HepG2 (cell line): ENCODE results near the gene ADARB2. TPM values are rescaled to one million over a fixed set of nuclear protein-coding genes. Genes with fewer than 3 reads are reported as not detected.

Experiments used
- ATAC-seq: fragments of 200-7000 bp; cut with Tn5 transposase; 3 replicates; pipeline ENCODE4 v1.9.1; 2020; ENCODE audit warnings: mild to moderate bottlenecking, moderate library complexity
- BruUV-seq: library from RNA; stranded (reverse); fragments of 400-500 nt; replicated peaks from 2 replicates; lab custom pipeline; 2021; lab: Mats Ljungman, UMichigan
- CTCF ChIA-PET: fragments of 300-600 bp; formaldehyde crosslinking; extraction: SDS; loops from one replicate; lab custom pipeline; 2021; ENCODE audit warnings: low total read pairs, inconsistent platforms, low intra/inter-chr PET ratio; lab: Yijun Ruan, JAX
- POLR2A ChIA-PET: fragments of 350-600 bp; sonication (Branson Sonifier 250); formaldehyde crosslinking; loops from one replicate; lab custom pipeline; 2020; ENCODE audit warnings: antibody characterized with exemption, inconsistent platforms; lab: Yijun Ruan, JAX
- DNase-seq: peaks from one replicate; pipeline ENCODE4 v3.0.0-alpha.2; 2015; ENCODE audit warnings: low spot score
- FAIRE-seq: peaks from 3 replicates; lab custom pipeline; 2011; peaks lifted over from hg19 to GRCh38; lab: Jason Lieb, UNC
- H2AFZ ChIP-seq: one replicate; pipeline ENCODE4 v1.6.1; 2011; ENCODE audit warnings: low read length, inconsistent platforms
- H3K27ac ChIP-seq: fragments of 300-600 bp; 3 replicates; pipeline ENCODE4 v1.8.0; 2011; ENCODE audit warnings: mixed run types, mild to moderate bottlenecking, mixed read lengths, low read length, inconsistent platforms; ENCODE audit not compliant: insufficient read depth; ENCODE audit errors: extremely low read length
- H3K27me3 ChIP-seq, 2 experiments: fragments of 200-600 bp in 1 of 2; 2 replicates in 1 of 2; 3 replicates in 1 of 2; pipeline versions ENCODE4 v1.6.0 to v1.8.0; 2011; ENCODE audit warnings: low read length in 2 of 2, mild to moderate bottlenecking in 2 of 2, moderate library complexity in 2 of 2, inconsistent platforms in 1 of 2; ENCODE audit not compliant: insufficient read depth in 2 of 2, control insufficient read depth in 1 of 2
- H3K36me3 ChIP-seq, 2 experiments: fragments of 200-600 bp in 1 of 2; replicated peaks in 1 of 2; 2 replicates in 1 of 2; 3 replicates in 1 of 2; pipeline versions ENCODE4 v1.5.1 to v1.8.0; 2011; ENCODE audit warnings: low read length in 2 of 2, inconsistent platforms in 1 of 2; ENCODE audit not compliant: insufficient read depth in 2 of 2, control insufficient read depth in 1 of 2
- H3K4me1 ChIP-seq: 2 replicates; pipeline ENCODE4 v1.5.1; 2012; ENCODE audit warnings: low read length, inconsistent platforms; ENCODE audit not compliant: insufficient read depth
- H3K4me2 ChIP-seq: 2 replicates; pipeline ENCODE4 v1.6.0; 2011; ENCODE audit warnings: low read depth, low read length, inconsistent platforms
- H3K4me3 ChIP-seq, 3 experiments: fragments of 200-600 bp in 1 of 3; sonication (generic), shearing (Covaris generic) in 1 of 3; replicated peaks in 1 of 3; 2 replicates each; pipeline ENCODE4 v1.5.1; 2011 to 2016; ENCODE audit warnings: low read length in 3 of 3, inconsistent platforms in 2 of 3, low read depth in 2 of 3, mild to moderate bottlenecking in 2 of 3, control low read depth in 1 of 3, mixed read lengths in 1 of 3; ENCODE audit not compliant: insufficient read depth in 1 of 3
- H3K79me2 ChIP-seq: one replicate; pipeline ENCODE4 v1.6.1; 2011; ENCODE audit warnings: low read length, inconsistent platforms; ENCODE audit not compliant: insufficient read depth
- H3K9ac ChIP-seq: 2 replicates; pipeline ENCODE4 v1.6.0; 2011; ENCODE audit warnings: mild to moderate bottlenecking, low read depth, low read length, inconsistent platforms; ENCODE audit not compliant: insufficient read depth
- H3K9me3 ChIP-seq: 2 replicates; pipeline ENCODE4 v1.5.1; 2012; ENCODE audit warnings: mild to moderate bottlenecking, low read length
- H4K20me1 ChIP-seq: 2 replicates; pipeline ENCODE4 v1.6.0; 2011; ENCODE audit warnings: inconsistent platforms, mild to moderate bottlenecking, low read length, moderate library complexity; ENCODE audit not compliant: insufficient read depth
- ETV5 ChIP-seq: IDR thresholded peaks from 2 replicates; pipeline ENCODE4 v1.6.1; 2018; ENCODE audit warnings: missing biosample characterization, missing genetic modification reagents, inconsistent platforms, borderline replicate concordance
- HMG20A ChIP-seq: IDR thresholded peaks from 2 replicates; pipeline ENCODE4 v1.6.1; 2016; ENCODE audit warnings: borderline replicate concordance
- HNRNPH1 ChIP-seq: fragments of 200-400 bp; formaldehyde crosslinking; optimal IDR thresholded peaks from 2 replicates; pipeline ENCODE3; 2017; ENCODE audit warnings: mild to moderate bottlenecking, low read depth, low read length
- MAF1 ChIP-seq: sonication (generic); formaldehyde crosslinking; IDR thresholded peaks from 2 replicates; pipeline ENCODE4 v1.5.0; 2020; ENCODE audit warnings: missing genetic modification reagents, borderline replicate concordance
- MIER3 ChIP-seq: IDR thresholded peaks from 2 replicates; pipeline ENCODE4 v1.6.1; 2016; ENCODE audit warnings: missing compliant biosample characterization, borderline replicate concordance
- RNF2 ChIP-seq: fragments of 450-650 bp; conservative IDR thresholded peaks from 2 replicates; pipeline ENCODE4 v1.6.1; 2016; ENCODE audit warnings: low read depth
- RXRA ChIP-seq: sonication (generic); formaldehyde crosslinking; IDR thresholded peaks from 2 replicates; pipeline ENCODE4 v1.5.1; 2020; ENCODE audit warnings: missing genetic modification reagents
- ZFAT ChIP-seq: sonication (generic); formaldehyde crosslinking; conservative IDR thresholded peaks from 2 replicates; pipeline ENCODE4 v1.8.1; 2023; ENCODE audit warnings: missing genetic modification reagents, inconsistent platforms
- ZFP1 ChIP-seq: IDR thresholded peaks from 2 replicates; pipeline ENCODE4 v1.6.1; 2016
- ZNF263 ChIP-seq: sonication (generic); formaldehyde crosslinking; IDR thresholded peaks from 2 replicates; pipeline ENCODE4 v1.4.0; 2020; ENCODE audit warnings: missing genetic modification reagents
- ZNF326 ChIP-seq: sonication (generic); formaldehyde crosslinking; IDR thresholded peaks from 2 replicates; pipeline ENCODE4 v1.4.0; 2020; ENCODE audit warnings: missing genetic modification reagents, borderline replicate concordance
- ZNF557 ChIP-seq: sonication (generic); formaldehyde crosslinking; IDR thresholded peaks from 2 replicates; pipeline ENCODE4 v1.4.0; 2020; ENCODE audit warnings: missing genetic modification reagents
- ZNF562 ChIP-seq: sonication (generic); formaldehyde crosslinking; IDR thresholded peaks from 2 replicates; pipeline ENCODE4 v1.8.0; 2022; ENCODE audit warnings: missing genetic modification reagents, borderline replicate concordance
- ZSCAN25 ChIP-seq: sonication (generic); formaldehyde crosslinking; IDR thresholded peaks from 2 replicates; pipeline ENCODE4 v1.8.0; 2022; ENCODE audit warnings: mild to moderate bottlenecking, missing genetic modification reagents
- WGBS: methylation state at CpG from one replicate; pipeline ENCODE4 v1.1.6; 2017; ENCODE audit warnings: low lambda C conversion rate; 5-methylcytosine and 5-hydroxymethylcytosine counted together
- in situ Hi-C: cut with HindIII; loops from 2 replicates; pipeline ENCODE4 v1.10.0; 2017; ENCODE audit warnings: low pct_unique_long_range_greater_than_20kb; ENCODE audit not compliant: extremely low pct_ligation_motif_present
- intact Hi-C: fragments of 100-400 bp; cut with micrococcal nuclease; formaldehyde crosslinking; loops from one replicate; pipeline ENCODE4 v1.10.0; 2022; ENCODE audit not compliant: unreplicated experiment
- polyA plus RNA-seq, 8 experiments: library from polyadenylated mRNA; depleted of rRNA in 3 of 8; stranded (reverse) in 7 of 8; unstranded in 1 of 8; fragments of >200 nt; fragmentation: Illumina TruSeq in 4 of 8; extraction: Trizol in 4 of 8; gene quantifications; 2 replicates each; pipeline versions ENCODE4 v1.2.1 to v1.2.3, GENCODE V29; 2011 to 2016; ENCODE audit warnings: low read depth in 4 of 8, missing spikeins in 1 of 8, mixed read lengths in 1 of 8; ENCODE audit not compliant: insufficient read depth in 1 of 8
- total RNA-seq, 5 experiments: library from RNA; depleted of rRNA; stranded (reverse); fragments of >200 nt; fragmentation: Illumina TruSeq; extraction: Trizol; gene quantifications; 2 replicates each; pipeline ENCODE4 v1.2.3, GENCODE V29; 2016; ENCODE audit warnings: low read depth in 1 of 5
- TF ChIP-seq, protein P1 (sequence below): sonication (generic); formaldehyde crosslinking; IDR thresholded peaks from 2 replicates; pipeline ENCODE4 v1.8.1; 2023; ENCODE audit warnings: missing genetic modification reagents, mild to moderate bottlenecking, borderline replicate concordance
- TF ChIP-seq, protein P2 (sequence below): sonication (generic); formaldehyde crosslinking; IDR thresholded peaks from 2 replicates; pipeline ENCODE4 v1.4.0; 2020; ENCODE audit warnings: missing genetic modification reagents, borderline replicate concordance

ADARB2 gene
- total and polyA plus RNA-seq, 2 of the 13 experiments (the other 11 are each of a cell fraction or from before 2014, with no cell fraction given) = not detected

DNA sequence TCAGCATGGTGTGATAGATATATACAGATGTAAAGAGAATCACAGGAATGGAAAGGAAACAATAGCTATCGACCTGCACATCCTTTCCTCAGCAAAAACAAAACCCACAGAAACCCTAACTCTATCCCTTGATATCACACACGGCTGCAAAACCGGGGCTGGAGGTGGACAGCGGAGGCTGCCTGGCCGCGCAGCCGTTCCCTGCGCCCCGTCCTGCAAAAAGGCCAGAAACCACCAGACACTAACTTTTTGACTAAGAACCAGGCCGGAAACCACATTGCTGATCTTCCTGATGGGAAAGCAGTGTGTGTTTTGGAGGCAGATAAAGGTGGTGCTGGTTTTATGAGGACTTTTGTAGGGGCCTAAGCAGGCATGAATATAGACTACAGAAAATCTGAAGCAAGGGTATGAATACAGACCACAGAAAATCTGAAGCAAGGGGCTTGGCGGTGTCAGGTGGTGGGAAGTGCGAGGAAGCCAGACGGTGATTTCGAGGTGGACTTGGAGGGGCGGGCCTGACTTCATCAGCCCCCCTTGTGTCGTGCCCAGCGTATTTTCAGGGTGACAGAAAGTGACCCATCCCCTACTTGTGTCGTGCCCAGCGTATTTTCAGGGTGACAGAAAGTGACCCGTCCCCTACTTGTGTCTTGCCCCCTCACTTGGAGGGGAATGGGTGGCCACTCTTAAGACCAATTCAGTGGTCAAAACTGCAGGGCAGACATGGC, 557.8 kb downstream of the ADARB2 start:
- no peak for ATAC-seq
- no peak overlapping the region for H3K4me2 ChIP-seq
- no peak for DNase-seq

More for the DNA sequence above, 557.8 kb downstream of the ADARB2 start:
- FAIRE-seq = no peak
- H3K27ac ChIP-seq = no peak overlapping the region
- no peak overlapping the region for H3K4me3 ChIP-seq
- no TSS peak for BruUV-seq
- H3K36me3 ChIP-seq = no peaks in the 10 kb centered on the region
- TF ChIP-seq ZSCAN25 (no peak), HNRNPH1 (no peak), ZNF562 (CRISPR knock-in tag) (no peak), RXRA (CRISPR knock-in tag) (no peak), ZNF557 (no peak), ETV5 (CRISPR knock-in tag) (no peak), ZFP1 (CRISPR knock-in tag) (no peak), ZNF263 (no peak), ZNF326 (CRISPR knock-in tag) (no peak), MAF1 (CRISPR knock-in tag) (no peak), HMG20A (CRISPR knock-in tag) (no peak), RNF2 (no peak), MIER3 (CRISPR knock-in tag) (no peak), ZFAT (CRISPR knock-in tag) (no peak)
- TF ChIP-seq, protein P1, sequence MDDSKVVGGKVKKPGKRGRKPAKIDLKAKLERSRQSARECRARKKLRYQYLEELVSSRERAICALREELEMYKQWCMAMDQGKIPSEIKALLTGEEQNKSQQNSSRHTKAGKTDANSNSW (CRISPR knock-in tag) = no peak
- TF ChIP-seq, protein P2, sequence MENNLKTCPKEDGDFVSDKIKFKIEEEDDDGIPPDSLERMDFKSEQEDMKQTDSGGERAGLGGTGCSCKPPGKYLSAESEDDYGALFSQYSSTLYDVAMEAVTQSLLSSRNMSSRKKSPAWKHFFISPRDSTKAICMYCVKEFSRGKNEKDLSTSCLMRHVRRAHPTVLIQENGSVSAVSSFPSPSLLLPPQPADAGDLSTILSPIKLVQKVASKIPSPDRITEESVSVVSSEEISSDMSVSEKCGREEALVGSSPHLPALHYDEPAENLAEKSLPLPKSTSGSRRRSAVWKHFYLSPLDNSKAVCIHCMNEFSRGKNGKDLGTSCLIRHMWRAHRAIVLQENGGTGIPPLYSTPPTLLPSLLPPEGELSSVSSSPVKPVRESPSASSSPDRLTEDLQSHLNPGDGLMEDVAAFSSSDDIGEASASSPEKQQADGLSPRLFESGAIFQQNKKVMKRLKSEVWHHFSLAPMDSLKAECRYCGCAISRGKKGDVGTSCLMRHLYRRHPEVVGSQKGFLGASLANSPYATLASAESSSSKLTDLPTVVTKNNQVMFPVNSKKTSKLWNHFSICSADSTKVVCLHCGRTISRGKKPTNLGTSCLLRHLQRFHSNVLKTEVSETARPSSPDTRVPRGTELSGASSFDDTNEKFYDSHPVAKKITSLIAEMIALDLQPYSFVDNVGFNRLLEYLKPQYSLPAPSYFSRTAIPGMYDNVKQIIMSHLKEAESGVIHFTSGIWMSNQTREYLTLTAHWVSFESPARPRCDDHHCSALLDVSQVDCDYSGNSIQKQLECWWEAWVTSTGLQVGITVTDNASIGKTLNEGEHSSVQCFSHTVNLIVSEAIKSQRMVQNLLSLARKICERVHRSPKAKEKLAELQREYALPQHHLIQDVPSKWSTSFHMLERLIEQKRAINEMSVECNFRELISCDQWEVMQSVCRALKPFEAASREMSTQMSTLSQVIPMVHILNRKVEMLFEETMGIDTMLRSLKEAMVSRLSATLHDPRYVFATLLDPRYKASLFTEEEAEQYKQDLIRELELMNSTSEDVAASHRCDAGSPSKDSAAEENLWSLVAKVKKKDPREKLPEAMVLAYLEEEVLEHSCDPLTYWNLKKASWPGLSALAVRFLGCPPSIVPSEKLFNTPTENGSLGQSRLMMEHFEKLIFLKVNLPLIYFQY (CRISPR knock-in tag) = no peak
- H3K4me1 ChIP-seq = no peaks in the 10 kb centered on the region
- 36% methylated on average over 18 of the region's 20 CpGs for WGBS
- intact Hi-C loops = no loop called here
- in situ Hi-C loops = no loop called here
- no peak overlapping the region for H3K9ac ChIP-seq
- H3K27me3 ChIP-seq = peaks cover 18 to 78% of the 10 kb centered on the region in 2 experiments; a peak in 4 of 5 replicates
- H4K20me1 ChIP-seq = no peaks in the 10 kb centered on the region
- H2AFZ ChIP-seq = no peak overlapping the region
- no peaks in the 10 kb centered on the region for H3K9me3 ChIP-seq
- ChIA-PET CTCF (no interaction called here), POLR2A (no interaction called here)
- H3K79me2 ChIP-seq = no peaks in the 10 kb centered on the region
